Measurements from ENCODE around the gene CORIN. TPM values are rescaled to one million over a fixed set of nuclear protein-coding genes. Genes with fewer than 3 reads are reported as not detected.

Gene CORIN
- total RNA-seq, 1 experiment from 2014 or later, result 0.07 TPM

DNA sequence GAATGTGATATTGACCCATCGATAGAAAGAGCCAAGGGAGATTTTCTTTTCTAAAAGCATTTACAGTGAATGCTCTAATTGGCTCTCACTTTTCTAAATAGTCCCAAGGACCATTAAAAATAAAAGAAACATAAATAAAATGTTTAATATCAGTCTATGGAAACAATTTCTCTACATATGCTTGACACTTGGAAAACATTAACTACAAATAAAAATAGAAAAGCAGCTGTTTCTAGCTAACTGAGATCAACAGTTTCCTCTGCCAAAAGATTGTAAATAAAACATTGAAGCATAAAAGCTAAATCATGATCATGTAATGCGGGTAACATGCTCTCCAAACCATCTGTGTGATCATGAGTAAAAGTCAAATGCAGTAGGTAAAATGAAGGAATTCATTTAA lies 49.7 kb downstream of the CORIN start:
- intact Hi-C loops (cut with micrococcal nuclease; ENCODE audit: unreplicated experiment), result no loop called here
- CTCF ChIA-PET, result no interaction called here
- Mint-ChIP-seq H3K27ac (ENCODE audit: unreplicated experiment) (no peak overlapping the region), H3K36me3 (ENCODE audit: insufficient read depth, unreplicated experiment) (no peaks in the 10 kb centered on the region), H3K4me1 (ENCODE audit: low read depth, unreplicated experiment) (no peaks in the 10 kb centered on the region), H3K4me3 (ENCODE audit: low read depth, unreplicated experiment) (no peak overlapping the region), H3K9me3 (ENCODE audit: low read depth, unreplicated experiment) (no peaks in the 10 kb centered on the region), H3K27me3 (ENCODE audit: unreplicated experiment) (no peaks in the 10 kb centered on the region)
- DNase-seq, result no peak
- TF ChIP-seq, protein P1, sequence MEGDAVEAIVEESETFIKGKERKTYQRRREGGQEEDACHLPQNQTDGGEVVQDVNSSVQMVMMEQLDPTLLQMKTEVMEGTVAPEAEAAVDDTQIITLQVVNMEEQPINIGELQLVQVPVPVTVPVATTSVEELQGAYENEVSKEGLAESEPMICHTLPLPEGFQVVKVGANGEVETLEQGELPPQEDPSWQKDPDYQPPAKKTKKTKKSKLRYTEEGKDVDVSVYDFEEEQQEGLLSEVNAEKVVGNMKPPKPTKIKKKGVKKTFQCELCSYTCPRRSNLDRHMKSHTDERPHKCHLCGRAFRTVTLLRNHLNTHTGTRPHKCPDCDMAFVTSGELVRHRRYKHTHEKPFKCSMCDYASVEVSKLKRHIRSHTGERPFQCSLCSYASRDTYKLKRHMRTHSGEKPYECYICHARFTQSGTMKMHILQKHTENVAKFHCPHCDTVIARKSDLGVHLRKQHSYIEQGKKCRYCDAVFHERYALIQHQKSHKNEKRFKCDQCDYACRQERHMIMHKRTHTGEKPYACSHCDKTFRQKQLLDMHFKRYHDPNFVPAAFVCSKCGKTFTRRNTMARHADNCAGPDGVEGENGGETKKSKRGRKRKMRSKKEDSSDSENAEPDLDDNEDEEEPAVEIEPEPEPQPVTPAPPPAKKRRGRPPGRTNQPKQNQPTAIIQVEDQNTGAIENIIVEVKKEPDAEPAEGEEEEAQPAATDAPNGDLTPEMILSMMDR (IDR thresholded peaks at IDR 0.05; ENCODE audit: unreplicated experiment), result no peak
- BruUV-seq (replicated peaks), result no TSS peak

DNA sequence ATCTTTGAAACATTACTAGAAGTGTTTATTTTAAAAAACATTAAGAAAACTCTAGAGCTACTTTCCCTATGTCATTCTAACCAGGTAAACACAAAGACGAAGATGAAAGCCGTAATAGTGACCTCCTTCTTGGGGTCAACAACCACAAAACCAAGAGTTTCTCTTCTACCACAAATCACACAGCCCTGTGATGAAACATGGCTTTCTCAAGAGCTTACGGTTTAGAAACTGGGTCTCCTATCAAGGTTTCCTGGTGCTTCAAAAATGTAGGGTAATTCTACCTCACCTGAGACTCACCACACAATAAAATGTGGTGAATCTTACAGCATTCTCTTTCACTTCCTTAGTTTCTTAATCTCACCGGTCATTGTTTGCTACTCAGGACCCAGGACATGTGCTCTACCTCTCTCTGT lies 50.9 kb downstream of the CORIN start:
- TF ChIP-seq, protein P1 (IDR thresholded peaks at IDR 0.05; ENCODE audit: unreplicated experiment), result no peak
- DNase-seq, result no peak
- Mint-ChIP-seq H3K27me3 (ENCODE audit: unreplicated experiment) (no peaks in the 10 kb centered on the region), H3K27ac (ENCODE audit: unreplicated experiment) (no peak overlapping the region), H3K36me3 (ENCODE audit: insufficient read depth, unreplicated experiment) (no peaks in the 10 kb centered on the region), H3K4me3 (ENCODE audit: low read depth, unreplicated experiment) (no peak overlapping the region), H3K9me3 (ENCODE audit: low read depth, unreplicated experiment) (no peaks in the 10 kb centered on the region), H3K4me1 (ENCODE audit: low read depth, unreplicated experiment) (no peaks in the 10 kb centered on the region)
- intact Hi-C loops (cut with micrococcal nuclease; ENCODE audit: unreplicated experiment), result no loop called here
- CTCF ChIA-PET, result no interaction called here
- BruUV-seq (replicated peaks), result no TSS peak

DNA sequence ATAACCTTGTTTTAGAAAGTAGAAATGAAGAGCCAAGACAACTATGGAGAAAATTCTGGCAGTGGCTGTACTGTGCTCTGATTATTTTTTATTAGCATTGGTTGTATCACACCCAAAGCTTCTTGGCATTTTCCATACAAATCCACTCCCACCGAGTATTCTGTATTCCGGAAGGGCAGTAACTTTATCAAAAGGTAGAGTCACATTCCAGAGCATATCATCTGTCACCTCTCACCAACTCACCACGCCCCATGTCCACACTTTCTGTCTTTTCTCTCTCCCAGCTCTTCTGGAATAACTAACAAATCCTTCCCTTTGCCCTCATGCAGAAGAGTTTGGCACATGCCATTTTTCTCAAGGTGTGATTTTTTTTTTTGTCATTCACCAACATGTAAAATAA lies 52.7 kb downstream of the CORIN start:
- H3K4me1 Mint-ChIP-seq (ENCODE audit: low read depth, unreplicated experiment), result no peaks in the 10 kb centered on the region
- intact Hi-C loops (cut with micrococcal nuclease; ENCODE audit: unreplicated experiment), result no loop called here
- H3K27ac Mint-ChIP-seq (ENCODE audit: unreplicated experiment), result no peak overlapping the region
- DNase-seq, result no peak
- H3K9me3 Mint-ChIP-seq (ENCODE audit: low read depth, unreplicated experiment), result no peaks in the 10 kb centered on the region
- H3K4me3 Mint-ChIP-seq (ENCODE audit: low read depth, unreplicated experiment), result no peak overlapping the region
- H3K27me3 Mint-ChIP-seq (ENCODE audit: unreplicated experiment), result no peaks in the 10 kb centered on the region
- TF ChIP-seq, protein P1 (IDR thresholded peaks at IDR 0.05; ENCODE audit: unreplicated experiment), result no peak
- no peaks in the 10 kb centered on the region for H3K36me3 Mint-ChIP-seq (ENCODE audit: insufficient read depth, unreplicated experiment)
- BruUV-seq (replicated peaks), result no TSS peak
- CTCF ChIA-PET, result interaction anchor here (0.5 kb wide), 1 partner anchor 494 kb away, joined by 3 read pairs; no protein-coding TSS in a partner anchor

DNA sequence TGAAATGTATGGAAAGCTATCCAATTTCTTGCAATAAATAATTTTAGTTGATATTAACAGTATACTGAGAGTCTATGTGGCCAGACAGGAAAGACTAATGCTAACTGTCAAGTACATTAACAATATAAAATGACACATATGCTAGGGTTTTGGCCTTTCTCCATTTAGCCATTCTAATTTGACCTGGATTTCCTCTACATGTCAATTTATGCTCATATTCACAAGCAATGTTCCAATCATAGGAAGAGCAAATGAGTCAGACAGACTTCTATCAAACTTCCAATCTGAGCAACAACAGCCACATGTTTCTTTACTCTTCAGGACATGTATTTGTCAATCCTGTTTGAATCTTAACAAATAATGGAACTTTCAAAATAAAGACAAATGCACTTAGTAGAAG lies 53.6 kb downstream of the CORIN start:
- no peak for DNase-seq
- no peak overlapping the region for H3K27ac Mint-ChIP-seq (ENCODE audit: unreplicated experiment)
- CTCF ChIA-PET, result no interaction called here

More for the DNA sequence above, 53.6 kb downstream of the CORIN start:
- H3K27me3 Mint-ChIP-seq (ENCODE audit: unreplicated experiment), result no peaks in the 10 kb centered on the region
- no peaks in the 10 kb centered on the region for H3K36me3 Mint-ChIP-seq (ENCODE audit: insufficient read depth, unreplicated experiment)
- no peaks in the 10 kb centered on the region for H3K4me1 Mint-ChIP-seq (ENCODE audit: low read depth, unreplicated experiment)
- H3K9me3 Mint-ChIP-seq (ENCODE audit: low read depth, unreplicated experiment), result no peaks in the 10 kb centered on the region
- BruUV-seq (replicated peaks), result no TSS peak
- intact Hi-C loops (cut with micrococcal nuclease; ENCODE audit: unreplicated experiment), result no loop called here
- TF ChIP-seq, protein P1 (IDR thresholded peaks at IDR 0.05; ENCODE audit: unreplicated experiment), result no peak
- H3K4me3 Mint-ChIP-seq (ENCODE audit: low read depth, unreplicated experiment), result no peak overlapping the region
